Activated T-helper 2 cell treated with anti-CD3 and anti-CD28 coated beads, Interferon-gamma antibody, Interleukin-2, Interleukin-4, amounts not matched to agents 10 μg/mL and 5 μg/mL and 100 μg/mL, durations not matched to agents 14 hours and 24 hours and 36 hours (primary cell): ENCODE measurements around the gene AGAP1. TPM values are rescaled to one million over a fixed set of nuclear protein-coding genes. Genes with fewer than 3 reads are reported as not detected.

Experiments
- DNase-seq: peaks from one replicate; pipeline ENCODE4 v3.0.0; 2021; ENCODE audit warnings: low spot score
- H3K27ac Mint-ChIP-seq: one replicate; pipeline ENCODE4 v1.8.0; 2021; ENCODE audit warnings: mixed read lengths
- H3K27me3 Mint-ChIP-seq: one replicate; pipeline ENCODE4 v1.8.0; 2021; ENCODE audit warnings: low read depth, mixed read lengths
- H3K36me3 Mint-ChIP-seq: one replicate; pipeline ENCODE4 v1.8.0; 2021; ENCODE audit warnings: low read depth, mixed read lengths
- H3K4me1 Mint-ChIP-seq: one replicate; pipeline ENCODE4 v1.8.0; 2021; ENCODE audit warnings: low read depth, mixed read lengths
- H3K4me3 Mint-ChIP-seq: one replicate; pipeline ENCODE4 v1.8.0; 2021; ENCODE audit warnings: low read depth, mild to moderate bottlenecking, moderate library complexity, mixed read lengths
- H3K9me3 Mint-ChIP-seq: one replicate; pipeline ENCODE4 v1.8.0; 2021; ENCODE audit warnings: mixed read lengths
- intact Hi-C: fragments of 100-400 bp; cut with micrococcal nuclease; formaldehyde crosslinking; loops from one replicate; pipeline ENCODE4 v1.15.1; 2023
- total RNA-seq: library from RNA; stranded (reverse); gene quantifications from 2 replicates; pipeline ENCODE4 v1.2.3, GENCODE V29; 2022

The AGAP1 gene
- total RNA-seq, 1 donor from 2014 or later, result 1.8 TPM

- H3K27me3 Mint-ChIP-seq, result peaks cover 14% of the 10 kb centered on the region
- no peaks in the 10 kb centered on the region for H3K4me1 Mint-ChIP-seq
- no peak overlapping the region for H3K4me3 Mint-ChIP-seq
- intact Hi-C loops, result no loop called here
- DNase-seq, result no peak
- H3K27ac Mint-ChIP-seq, result no peak overlapping the region
- H3K9me3 Mint-ChIP-seq, result no peaks in the 10 kb centered on the region
- no peaks in the 10 kb centered on the region for H3K36me3 Mint-ChIP-seq
These were observed 466.3 kb downstream of the AGAP1 start for GRCh38 chr2:235960011-235960715.

GRCh38 chr2:235960716-235961640 is 467.1 kb downstream of the AGAP1 start:
- Mint-ChIP-seq H3K27ac (no peak overlapping the region), H3K4me3 (no peak overlapping the region), H3K9me3 (no peaks in the 10 kb centered on the region), H3K4me1 (no peaks in the 10 kb centered on the region), H3K36me3 (no peaks in the 10 kb centered on the region), H3K27me3 (peaks cover 16% of the 10 kb centered on the region)
- DNase-seq, result no peak
- intact Hi-C loops, result no loop called here

DNA sequence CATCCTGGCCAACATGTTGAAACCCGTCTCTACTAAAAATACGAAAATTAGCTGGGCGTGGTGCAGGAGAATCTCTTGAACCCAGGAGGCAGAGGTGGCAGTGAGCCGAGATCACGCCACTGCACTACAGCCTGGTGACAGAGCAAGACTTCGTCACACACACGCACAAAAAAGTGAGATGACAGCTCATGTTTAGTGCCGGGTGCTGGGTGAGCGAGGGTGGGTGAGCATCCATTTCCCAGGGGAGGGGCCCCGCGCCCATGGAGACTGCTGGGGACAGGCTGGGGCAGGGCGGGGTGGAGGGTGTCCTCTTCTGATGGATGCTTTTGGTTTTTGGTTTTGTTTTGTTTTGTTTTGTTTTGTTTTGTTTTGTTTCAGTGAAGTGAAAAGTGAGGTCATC is 467.9 kb downstream of the AGAP1 start:
- intact Hi-C loops, result no loop called here
- H3K27me3 Mint-ChIP-seq, result peaks cover 13% of the 10 kb centered on the region
- no peak for DNase-seq
- no peak overlapping the region for H3K4me3 Mint-ChIP-seq
- H3K4me1 Mint-ChIP-seq, result no peaks in the 10 kb centered on the region
- no peak overlapping the region for H3K27ac Mint-ChIP-seq
- H3K9me3 Mint-ChIP-seq, result no peaks in the 10 kb centered on the region
- no peaks in the 10 kb centered on the region for H3K36me3 Mint-ChIP-seq

DNA sequence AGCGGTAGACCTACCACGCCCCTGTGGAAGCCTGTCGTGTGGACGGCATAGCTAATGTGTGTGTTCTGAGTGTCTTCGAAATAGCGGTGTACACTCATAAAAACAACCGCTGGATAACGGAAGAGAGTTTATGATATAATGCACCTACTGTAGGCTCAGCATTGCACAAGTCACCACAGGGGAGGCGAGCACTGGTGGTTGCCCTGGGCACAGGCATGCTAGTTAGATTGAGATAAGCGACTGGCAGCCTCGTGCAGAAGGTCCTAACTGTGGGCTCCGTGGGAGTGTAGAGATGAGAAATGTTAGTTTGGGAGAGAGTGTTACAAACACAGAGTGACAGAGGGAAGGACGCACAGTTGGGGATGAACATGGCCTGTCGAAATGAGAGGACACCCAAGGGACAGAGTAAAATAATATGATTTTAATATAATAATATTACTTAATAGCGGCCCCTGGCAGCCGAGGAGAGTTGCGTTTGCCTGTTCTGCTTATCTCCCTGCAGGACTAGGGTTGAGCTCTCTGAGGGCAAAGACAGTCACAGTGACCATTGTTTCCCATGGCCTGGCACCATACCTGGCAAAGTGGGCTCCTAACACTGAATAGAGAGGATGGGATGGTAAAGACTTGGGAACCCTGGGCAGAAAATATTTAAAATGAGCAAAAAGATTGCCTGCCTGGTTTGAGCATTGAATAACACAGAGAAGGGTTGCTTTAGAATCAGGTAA is 470.2 kb downstream of the AGAP1 start:
- Mint-ChIP-seq H3K36me3 (no peaks in the 10 kb centered on the region), H3K27me3 (peaks cover 8% of the 10 kb centered on the region), H3K9me3 (no peaks in the 10 kb centered on the region), H3K4me1 (no peaks in the 10 kb centered on the region), H3K27ac (no peak overlapping the region), H3K4me3 (no peak overlapping the region)
- intact Hi-C loops, result no loop called here
- DNase-seq, result no peak

GRCh38 chr2:235964787-235965390 is 471.0 kb downstream of the AGAP1 start:
- no peak for DNase-seq
- no peaks in the 10 kb centered on the region for H3K36me3 Mint-ChIP-seq
- no peak overlapping the region for H3K4me3 Mint-ChIP-seq
- intact Hi-C loops, result no loop called here
- no peak overlapping the region for H3K27ac Mint-ChIP-seq
- H3K4me1 Mint-ChIP-seq, result no peaks in the 10 kb centered on the region
- H3K27me3 Mint-ChIP-seq, result peaks cover 8% of the 10 kb centered on the region
- H3K9me3 Mint-ChIP-seq, result no peaks in the 10 kb centered on the region

GRCh38 chr2:235966396-235966795 is 472.6 kb downstream of the AGAP1 start:
- no peak overlapping the region for H3K27ac Mint-ChIP-seq
- peaks cover 8% of the 10 kb centered on the region for H3K27me3 Mint-ChIP-seq
- no peak for DNase-seq
- H3K4me3 Mint-ChIP-seq, result no peak overlapping the region
- no peaks in the 10 kb centered on the region for H3K4me1 Mint-ChIP-seq
- H3K36me3 Mint-ChIP-seq, result no peaks in the 10 kb centered on the region
- intact Hi-C loops, result no loop called here
- H3K9me3 Mint-ChIP-seq, result no peaks in the 10 kb centered on the region

GRCh38 chr2:235966932-235967757 is 473.3 kb downstream of the AGAP1 start:
- Mint-ChIP-seq H3K4me1 (no peaks in the 10 kb centered on the region), H3K9me3 (no peaks in the 10 kb centered on the region), H3K27ac (no peak overlapping the region), H3K27me3 (peaks cover 8% of the 10 kb centered on the region), H3K4me3 (no peak overlapping the region), H3K36me3 (no peaks in the 10 kb centered on the region)
- intact Hi-C loops, result no loop called here
- DNase-seq, result no peak

- H3K27ac Mint-ChIP-seq, result no peak overlapping the region
- intact Hi-C loops, result no loop called here
- DNase-seq, result no peak
- H3K27me3 Mint-ChIP-seq, result peaks cover 8% of the 10 kb centered on the region
- H3K4me1 Mint-ChIP-seq, result no peaks in the 10 kb centered on the region
- H3K4me3 Mint-ChIP-seq, result no peak overlapping the region
- H3K9me3 Mint-ChIP-seq, result no peaks in the 10 kb centered on the region
- H3K36me3 Mint-ChIP-seq, result no peaks in the 10 kb centered on the region
These were observed 474.3 kb downstream of the AGAP1 start for GRCh38 chr2:235968155-235968554.

- DNase-seq, result no peak
- Mint-ChIP-seq H3K4me1 (no peaks in the 10 kb centered on the region), H3K9me3 (no peaks in the 10 kb centered on the region), H3K36me3 (no peaks in the 10 kb centered on the region), H3K27me3 (peaks cover 8% of the 10 kb centered on the region), H3K27ac (no peak overlapping the region), H3K4me3 (no peak overlapping the region)
- intact Hi-C loops, result no loop called here
These were observed 474.9 kb downstream of the AGAP1 start for GRCh38 chr2:235968616-235969324.

GRCh38 chr2:235970204-235971040 is 476.6 kb downstream of the AGAP1 start:
- no peaks in the 10 kb centered on the region for H3K4me1 Mint-ChIP-seq
- peaks cover 3% of the 10 kb centered on the region for H3K27me3 Mint-ChIP-seq
- no peak overlapping the region for H3K27ac Mint-ChIP-seq
- H3K36me3 Mint-ChIP-seq, result no peaks in the 10 kb centered on the region
- DNase-seq, result no peak
- no peak overlapping the region for H3K4me3 Mint-ChIP-seq
- intact Hi-C loops, result no loop called here
- no peaks in the 10 kb centered on the region for H3K9me3 Mint-ChIP-seq

DNA sequence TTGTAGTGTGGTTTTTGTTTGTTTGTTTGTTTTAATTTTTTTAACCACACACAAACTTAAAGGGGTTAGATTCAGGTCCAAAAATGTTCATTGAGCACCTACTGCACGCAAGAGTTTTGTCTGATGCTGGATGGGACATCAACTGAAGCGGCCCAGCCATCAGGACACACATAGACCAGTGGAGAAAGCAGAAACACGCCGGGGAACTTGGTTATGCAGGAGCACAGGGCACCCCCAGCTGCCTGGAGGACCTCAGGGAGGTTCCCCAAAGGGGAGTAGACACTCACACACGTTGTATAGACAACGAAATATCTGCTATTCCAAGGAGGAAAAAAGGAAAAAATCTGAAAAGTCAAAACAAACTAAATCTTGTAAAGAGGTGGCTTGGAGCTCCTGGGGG is 482.7 kb downstream of the AGAP1 start:
- no peak for DNase-seq
- intact Hi-C loops, result no loop called here
- Mint-ChIP-seq H3K36me3 (no peaks in the 10 kb centered on the region), H3K9me3 (no peaks in the 10 kb centered on the region), H3K27me3 (no peaks in the 10 kb centered on the region), H3K27ac (no peak overlapping the region), H3K4me3 (no peak overlapping the region), H3K4me1 (no peaks in the 10 kb centered on the region)
